Karpas-422 (cell line): ENCODE data around the gene CD28. TPM values are rescaled to one million over a fixed set of nuclear protein-coding genes. Genes with fewer than 3 reads are reported as not detected.
"Not testable (repeated sequence)": the region's sequence is repeated elsewhere in the genome, so short reads cannot be mapped to it uniquely, and the experiment has no call there.

ENCODE experiments used
- DNase-seq: peaks from one replicate; pipeline ENCODE4 v3.0.0-alpha.2; 2015
- H2AFZ ChIP-seq: fragments of 200-600 bp; sonication (generic); 2 replicates; pipeline ENCODE4 v1.6.1; 2014; ENCODE audit warnings: antibody characterized with exemption, low read length, mixed read lengths
- H3K27ac ChIP-seq: fragments of 200-600 bp; sonication (generic); 2 replicates; pipeline ENCODE4 v1.5.1; 2014; ENCODE audit warnings: mild to moderate bottlenecking, low read length, moderate library complexity
- H3K27me3 ChIP-seq: fragments of 200-600 bp; sonication (generic); 2 replicates; pipeline ENCODE4 v1.6.1; 2014; ENCODE audit warnings: low read length, mixed read lengths
- H3K36me3 ChIP-seq: fragments of 200-600 bp; sonication (generic); 2 replicates; pipeline ENCODE4 v1.6.1; 2014; ENCODE audit warnings: low read length, mixed read lengths; ENCODE audit not compliant: insufficient read depth
- H3K4me1 ChIP-seq: fragments of 200-600 bp; sonication (generic); 2 replicates; pipeline ENCODE4 v1.6.1; 2014; ENCODE audit warnings: mild to moderate bottlenecking, low read length, mixed read lengths
- H3K4me2 ChIP-seq: fragments of 200-600 bp; sonication (generic); 2 replicates; pipeline ENCODE4 v1.6.1; 2014; ENCODE audit warnings: low read length, low read depth, mild to moderate bottlenecking; ENCODE audit not compliant: poor library complexity, severe bottlenecking
- H3K4me3 ChIP-seq: fragments of 200-600 bp; sonication (generic); 2 replicates; pipeline ENCODE4 v1.5.1; 2014; ENCODE audit warnings: mild to moderate bottlenecking, antibody characterized with exemption, low read length, mixed read lengths
- H3K79me2 ChIP-seq: fragments of 200-600 bp; sonication (generic); 2 replicates; pipeline ENCODE4 v1.6.1; 2014; ENCODE audit warnings: mild to moderate bottlenecking, low read length, mixed read lengths
- H3K9ac ChIP-seq: fragments of 200-600 bp; sonication (generic); 2 replicates; pipeline ENCODE4 v1.6.0; 2014; ENCODE audit warnings: low read length
- H3K9me2 ChIP-seq: fragments of 200-600 bp; sonication (generic), shearing (Covaris generic); replicated peaks from 2 replicates; pipeline ENCODE4 v1.6.0; 2014; ENCODE audit warnings: mild to moderate bottlenecking, low read length, moderate library complexity; ENCODE audit not compliant: insufficient read depth
- H3K9me3 ChIP-seq: fragments of 300-700, 200-600 bp; sonication (generic); 2 replicates; pipeline ENCODE4 v1.6.1; 2014; ENCODE audit warnings: low read length, mixed read lengths
- H4K20me1 ChIP-seq: fragments of 200-600 bp; sonication (generic); 2 replicates; pipeline ENCODE4 v1.6.1; 2014; ENCODE audit warnings: mild to moderate bottlenecking, antibody characterized with exemption, low read length, low read depth; ENCODE audit not compliant: insufficient read depth
- total RNA-seq: library from RNA; depleted of rRNA; stranded (reverse); fragments of >200 nt; shearing (Covaris generic); gene quantifications from 2 replicates; pipeline ENCODE4 v1.2.3, GENCODE V29; 2014; ENCODE audit warnings: low replicate concordance

CD28 gene
- total RNA-seq, 1 experiment from 2014 or later = not detected

DNA sequence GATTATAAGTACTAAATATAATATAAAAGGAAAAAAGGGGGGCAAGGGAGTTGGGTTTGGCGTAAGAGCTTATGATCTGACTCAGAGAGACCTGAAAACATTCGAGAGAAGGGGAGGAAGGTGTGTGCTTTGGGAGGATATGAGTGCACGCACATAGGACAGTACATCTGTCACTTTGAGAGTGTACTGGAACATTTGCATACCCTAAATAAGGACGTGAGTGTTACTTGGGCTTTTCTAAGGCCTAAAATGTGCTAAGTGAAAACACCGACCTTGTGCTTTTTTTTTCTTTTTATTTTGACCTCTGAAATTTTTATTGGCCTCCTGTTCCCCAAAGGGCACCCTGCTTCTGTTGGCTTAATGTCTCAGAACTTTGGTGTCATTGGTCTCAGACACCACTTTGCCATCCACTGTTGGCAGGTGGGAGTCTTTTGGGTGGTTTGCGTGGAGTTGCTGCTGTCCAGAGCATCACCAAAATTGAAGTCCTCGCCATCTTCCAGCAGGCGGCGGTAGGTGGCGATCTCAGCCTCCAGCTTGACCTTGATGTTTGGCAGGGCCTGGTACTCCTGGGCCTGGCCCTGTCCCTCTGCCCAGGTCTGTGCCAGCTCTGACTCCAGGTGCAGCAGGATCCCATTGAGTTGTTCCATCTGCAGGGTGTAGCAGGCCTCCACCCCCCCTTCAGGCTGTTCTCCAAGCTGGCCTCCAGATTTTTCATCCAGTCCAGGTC, 57.7 kb downstream of the CD28 start:
- H3K4me1 ChIP-seq = no peaks in the 10 kb centered on the region
- H3K9me3 ChIP-seq = no peaks in the 10 kb centered on the region
- H3K4me2 ChIP-seq = no peak overlapping the region

DNA sequence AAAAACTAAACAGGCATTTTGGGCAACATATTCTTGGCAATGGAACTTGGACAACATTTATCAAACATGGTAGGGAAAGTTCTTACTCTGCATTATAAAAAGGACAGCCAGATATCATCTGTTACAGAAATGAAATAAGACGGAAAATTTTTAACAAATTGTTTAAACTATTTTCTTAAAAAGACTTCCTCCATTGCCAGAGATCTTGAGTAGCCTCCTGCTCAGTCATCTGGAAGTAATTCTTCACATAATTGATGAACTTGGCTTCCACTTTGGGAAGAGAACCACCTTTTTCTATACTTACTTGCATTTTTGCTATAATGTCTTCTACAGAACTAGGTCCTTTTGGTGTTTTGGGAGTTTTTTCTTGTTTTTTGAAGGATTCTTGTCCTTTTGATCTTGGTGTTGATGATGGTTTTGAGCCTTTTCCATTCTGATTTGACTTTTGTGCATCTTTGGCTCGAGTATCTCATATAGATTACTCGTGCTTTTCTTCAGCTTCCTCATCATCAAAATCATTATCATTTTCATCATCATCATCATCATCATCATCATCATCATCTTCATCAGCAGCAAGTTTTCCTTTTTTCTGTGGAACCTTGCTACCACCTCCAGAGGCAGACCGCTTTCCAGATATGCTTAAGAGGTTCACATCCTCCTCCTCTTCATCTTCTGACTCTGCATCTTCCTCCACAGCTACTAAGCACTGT, 66.2 kb downstream of the CD28 start:
- H3K9ac ChIP-seq = no peak overlapping the region
- no peak overlapping the region for H2AFZ ChIP-seq
- no peak overlapping the region for H3K27ac ChIP-seq
- no peaks in the 10 kb centered on the region for H3K4me1 ChIP-seq
- H4K20me1 ChIP-seq = no peaks in the 10 kb centered on the region
- no peaks in the 10 kb centered on the region for H3K27me3 ChIP-seq
- H3K79me2 ChIP-seq = no peaks in the 10 kb centered on the region
- H3K9me3 ChIP-seq = no peaks in the 10 kb centered on the region
- no peak overlapping the region for H3K4me3 ChIP-seq
- DNase-seq = no peak
- H3K4me2 ChIP-seq = no peak overlapping the region
- H3K36me3 ChIP-seq = no peaks in the 10 kb centered on the region
- H3K9me2 ChIP-seq = no peaks in the 10 kb centered on the region

More for the DNA sequence above, 57.7 kb downstream of the CD28 start:
- no peaks in the 10 kb centered on the region for H3K79me2 ChIP-seq
- H3K4me3 ChIP-seq = no peak overlapping the region
- no peaks in the 10 kb centered on the region for H4K20me1 ChIP-seq
- no peaks in the 10 kb centered on the region for H3K9me2 ChIP-seq
- H2AFZ ChIP-seq = no peak overlapping the region
- H3K9ac ChIP-seq = no peak overlapping the region
- no peak overlapping the region for H3K27ac ChIP-seq
- peak; percentile 44 for DNase-seq
- H3K36me3 ChIP-seq = no peaks in the 10 kb centered on the region
- H3K27me3 ChIP-seq = no peaks in the 10 kb centered on the region

DNA sequence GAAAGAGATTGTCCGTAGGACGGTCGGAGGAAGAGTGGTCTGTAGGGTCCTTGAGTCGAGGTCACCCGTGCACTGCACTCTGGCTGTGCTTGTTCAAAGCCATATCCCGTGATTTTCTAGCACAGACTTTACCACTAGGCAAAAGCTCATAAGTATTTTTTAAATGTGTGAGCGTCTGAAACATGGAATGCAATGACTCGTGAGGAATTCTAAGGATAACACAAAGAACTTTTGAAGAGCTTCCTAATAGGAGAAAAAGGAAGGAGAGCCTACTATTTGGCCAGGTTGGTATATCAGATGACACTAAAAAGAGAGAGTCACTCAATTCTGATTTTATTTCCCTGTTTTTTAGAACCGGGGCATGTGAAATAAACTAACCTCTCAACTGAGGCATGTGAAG, 68.3 kb downstream of the CD28 start:
- H3K9me2 ChIP-seq = no peaks in the 10 kb centered on the region
- no peak overlapping the region for H3K9ac ChIP-seq
- no peaks in the 10 kb centered on the region for H3K4me1 ChIP-seq
- H3K79me2 ChIP-seq = no peaks in the 10 kb centered on the region
- no peaks in the 10 kb centered on the region for H3K36me3 ChIP-seq
- DNase-seq = no peak
- no peaks in the 10 kb centered on the region for H3K27me3 ChIP-seq
- H3K9me3 ChIP-seq = no peaks in the 10 kb centered on the region
- H3K4me3 ChIP-seq = no peak overlapping the region
- H3K4me2 ChIP-seq = no peak overlapping the region
- H3K27ac ChIP-seq = no peak overlapping the region
- H4K20me1 ChIP-seq = no peaks in the 10 kb centered on the region
- no peak overlapping the region for H2AFZ ChIP-seq

DNA sequence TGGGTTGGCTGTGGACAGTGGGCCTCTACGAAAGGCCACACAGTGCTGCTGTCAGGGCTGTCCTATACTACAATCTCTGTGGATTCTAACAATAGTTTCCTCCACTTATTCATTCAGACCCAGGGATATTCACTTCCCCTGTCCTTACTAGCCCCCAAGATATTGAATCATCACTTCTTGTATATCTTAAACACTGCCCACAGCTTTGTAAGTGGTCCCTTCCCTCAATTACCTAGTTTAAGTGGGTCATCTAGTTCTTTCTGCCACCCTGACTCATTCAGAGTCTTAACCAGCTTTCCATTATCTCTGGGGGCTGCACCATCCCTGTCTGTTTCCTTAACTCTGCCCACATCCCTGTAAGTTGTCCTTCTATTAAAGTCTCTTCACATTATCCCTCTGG, 69.2 kb downstream of the CD28 start:
- Histone ChIP-seq H3K27ac (no peak overlapping the region), H3K4me3 (no peak overlapping the region), H3K36me3 (no peaks in the 10 kb centered on the region), H3K9ac (no peak overlapping the region), H3K79me2 (no peaks in the 10 kb centered on the region), H2AFZ (no peak overlapping the region), H4K20me1 (no peaks in the 10 kb centered on the region), H3K9me3 (no peaks in the 10 kb centered on the region), H3K27me3 (no peaks in the 10 kb centered on the region), H3K4me1 (no peaks in the 10 kb centered on the region), H3K9me2 (no peaks in the 10 kb centered on the region), H3K4me2 (no peak overlapping the region)
- no peak for DNase-seq

- Histone ChIP-seq H3K36me3 (no peaks in the 10 kb centered on the region), H3K4me2 (no peak overlapping the region), H3K27ac (no peak overlapping the region), H3K9ac (no peak overlapping the region), H3K9me2 (no peaks in the 10 kb centered on the region), H4K20me1 (no peaks in the 10 kb centered on the region), H2AFZ (no peak overlapping the region), H3K4me1 (no peaks in the 10 kb centered on the region), H3K27me3 (no peaks in the 10 kb centered on the region), H3K9me3 (no peaks in the 10 kb centered on the region), H3K79me2 (no peaks in the 10 kb centered on the region), H3K4me3 (no peak overlapping the region)
- DNase-seq = no peak
Observed at GRCh38 chr2:203777030-203777429, 70.6 kb downstream of the CD28 start.

GRCh38 chr2:203779477-203780073, 73.1 kb downstream of the CD28 start:
- not testable (repeated sequence) for H2AFZ ChIP-seq

DNA sequence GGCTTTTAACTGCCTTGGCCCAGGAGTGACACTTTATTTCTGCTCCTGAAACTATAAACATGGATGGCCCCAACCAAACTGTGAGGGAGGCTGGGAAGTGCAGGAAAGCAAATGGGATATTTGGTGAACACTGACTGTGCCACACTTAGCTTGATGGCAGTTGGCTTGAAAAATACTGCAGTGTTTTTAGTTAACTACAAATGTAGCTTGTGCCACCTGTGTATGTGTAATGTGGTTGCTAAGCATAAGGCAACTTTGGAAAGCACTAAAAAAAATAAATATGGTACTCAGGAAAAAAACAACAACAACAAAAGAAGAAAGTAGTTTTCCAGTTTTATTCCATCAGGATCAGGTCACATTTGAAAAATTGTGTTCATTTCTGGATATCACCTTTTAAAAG, 73.8 kb downstream of the CD28 start:
- no peak for DNase-seq
- H3K4me3 ChIP-seq = no peak overlapping the region
- no peaks in the 10 kb centered on the region for H3K9me2 ChIP-seq
- H3K27ac ChIP-seq = no peak overlapping the region
- H3K9ac ChIP-seq = no peak overlapping the region
- H3K79me2 ChIP-seq = no peaks in the 10 kb centered on the region
- no peaks in the 10 kb centered on the region for H4K20me1 ChIP-seq
- H3K9me3 ChIP-seq = no peaks in the 10 kb centered on the region
- no peaks in the 10 kb centered on the region for H3K27me3 ChIP-seq
- H3K36me3 ChIP-seq = no peaks in the 10 kb centered on the region
- no peak overlapping the region for H3K4me2 ChIP-seq
- no peak overlapping the region for H2AFZ ChIP-seq
- H3K4me1 ChIP-seq = no peaks in the 10 kb centered on the region

More at GRCh38 chr2:203779477-203780073, 73.1 kb downstream of the CD28 start:
- not testable (repeated sequence) for H3K36me3 ChIP-seq, H3K4me2 ChIP-seq, H3K27me3 ChIP-seq, H3K9ac ChIP-seq, DNase-seq, H3K4me3 ChIP-seq, H4K20me1 ChIP-seq, H3K4me1 ChIP-seq, H3K79me2 ChIP-seq, H3K27ac ChIP-seq, H3K9me3 ChIP-seq, H3K9me2 ChIP-seq

GRCh38 chr2:203781151-203781550, 74.7 kb downstream of the CD28 start:
- H3K27me3 ChIP-seq = no peaks in the 10 kb centered on the region
- no peaks in the 10 kb centered on the region for H3K4me1 ChIP-seq
- no peaks in the 10 kb centered on the region for H3K36me3 ChIP-seq
- H3K9me2 ChIP-seq = no peaks in the 10 kb centered on the region
- H2AFZ ChIP-seq = no peak overlapping the region
- no peak overlapping the region for H3K27ac ChIP-seq
- no peak overlapping the region for H3K4me2 ChIP-seq
- no peak for DNase-seq
- H4K20me1 ChIP-seq = no peaks in the 10 kb centered on the region
- no peak overlapping the region for H3K9ac ChIP-seq
- no peaks in the 10 kb centered on the region for H3K79me2 ChIP-seq
- no peak overlapping the region for H3K4me3 ChIP-seq
- no peaks in the 10 kb centered on the region for H3K9me3 ChIP-seq
